Activated CD4-positive, alpha-beta T cell treated with anti-CD3 and anti-CD28 coated beads for 4 hours (primary cell): ENCODE results near the gene AVPR2.

ENCODE experiments used
- DNase-seq, 2 donors: peaks; one replicate each; pipeline ENCODE4 v3.0.0-alpha.2; 2020

The AVPR2 gene

GRCh38 chrX:153920546-153920945 lies 16.1 kb downstream of the AVPR2 start:
- DNase-seq = no peak

GRCh38 chrX:153921070-153921469 lies 16.6 kb downstream of the AVPR2 start:
- no peak for DNase-seq

GRCh38 chrX:153921511-153922446 lies 17.3 kb downstream of the AVPR2 start:
- no peak for DNase-seq

GRCh38 chrX:153922932-153923857 lies 18.7 kb downstream of the AVPR2 start:
- no peak for DNase-seq

GRCh38 chrX:153924149-153924861 lies 19.8 kb downstream of the AVPR2 start:
- no peak for DNase-seq

- no peak for DNase-seq
These were observed 20.9 kb downstream of the AVPR2 start for GRCh38 chrX:153925387-153925738.

- DNase-seq = peak in 1 of 2 donors; percentile 40
These were observed 21.5 kb downstream of the AVPR2 start, which contains the start of gene ARHGAP4 for GRCh38 chrX:153925739-153926551. Gene ARHGAP4, minus strand, starts transcription at chrX:153926264. Its CDS starts 62 bp downstream, at chrX:153926202.

GRCh38 chrX:153926552-153926857 lies 22.0 kb downstream of the AVPR2 start:
- DNase-seq = no peak

GRCh38 chrX:153926858-153927671 lies 22.6 kb downstream of the AVPR2 start:
- DNase-seq = peak; percentile 64 to 69

GRCh38 chrX:153927672-153927921 lies 23.1 kb downstream of the AVPR2 start:
- no peak for DNase-seq

GRCh38 chrX:153927922-153928760 lies 23.7 kb downstream of the AVPR2 start:
- DNase-seq = peak; percentile 90 to 93

GRCh38 chrX:153928846-153929245 lies 24.4 kb downstream of the AVPR2 start:
- no peak for DNase-seq

GRCh38 chrX:153929576-153929975 lies 25.1 kb downstream of the AVPR2 start:
- no peak for DNase-seq

GRCh38 chrX:153930011-153930910 lies 25.8 kb downstream of the AVPR2 start:
- no peak for DNase-seq

GRCh38 chrX:153931151-153931550 lies 26.7 kb downstream of the AVPR2 start:
- DNase-seq = no peak

GRCh38 chrX:153931748-153932147 lies 27.3 kb downstream of the AVPR2 start:
- DNase-seq = no peak

- no peak for DNase-seq
These were observed 27.9 kb downstream of the AVPR2 start for GRCh38 chrX:153932220-153932915.

- no peak for DNase-seq
These were observed 29.3 kb downstream of the AVPR2 start for GRCh38 chrX:153933748-153934147.
